HG03064 (cell line): ENCODE measurements around the gene FTSJ3.

Source experiments
- ATAC-seq: cut with Tn5 transposase; IDR thresholded peaks from one replicate; pipeline ENCODE4 v1.9.1; 2021; ENCODE audit warnings: low read depth; ENCODE audit not compliant: unreplicated experiment

The FTSJ3 gene

DNA sequence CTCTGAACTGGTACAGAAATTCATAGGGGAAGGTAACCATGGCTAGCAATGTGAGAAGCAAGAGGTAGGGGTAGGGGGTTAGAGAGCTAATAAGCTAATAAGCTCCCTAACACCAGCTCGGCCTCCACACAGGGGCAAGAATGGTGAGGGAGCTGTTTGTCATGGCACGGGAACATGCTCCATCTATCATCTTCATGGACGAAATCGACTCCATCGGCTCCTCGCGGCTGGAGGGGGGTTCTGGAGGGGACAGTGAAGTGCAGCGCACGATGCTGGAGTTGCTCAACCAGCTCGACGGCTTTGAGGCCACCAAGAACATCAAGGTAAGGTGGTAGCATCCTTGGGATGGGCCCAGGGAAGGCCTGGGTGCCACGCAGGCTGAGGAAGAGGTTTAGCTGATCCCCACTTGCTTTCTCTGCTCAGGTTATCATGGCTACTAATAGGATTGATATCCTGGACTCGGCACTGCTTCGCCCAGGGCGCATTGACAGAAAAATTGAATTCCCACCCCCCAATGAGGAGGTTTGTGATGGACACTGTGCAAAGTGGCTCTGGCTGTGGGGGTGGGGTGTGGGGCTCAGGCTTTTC lies 3.5 kb upstream of the FTSJ3 start:
- no peak for ATAC-seq

DNA sequence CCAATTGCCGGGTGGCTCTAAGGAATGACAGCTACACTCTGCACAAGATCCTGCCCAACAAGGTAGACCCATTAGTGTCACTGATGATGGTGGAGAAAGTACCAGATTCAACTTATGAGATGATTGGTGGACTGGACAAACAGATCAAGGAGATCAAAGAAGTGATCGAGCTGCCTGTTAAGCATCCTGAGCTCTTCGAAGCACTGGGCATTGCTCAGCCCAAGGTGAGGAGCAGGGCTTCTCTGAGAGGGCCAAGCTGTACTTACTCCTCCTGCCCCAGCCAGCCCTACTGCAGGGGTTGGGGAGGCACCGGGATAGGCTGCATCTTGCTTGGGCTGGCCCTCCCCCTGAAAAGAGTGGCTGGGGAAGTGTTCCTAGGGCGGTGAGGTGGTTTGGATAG lies 2.8 kb upstream of the FTSJ3 start:
- ATAC-seq: no peak

GRCh38 chr17:63828936-63829335 lies 1.5 kb upstream of the FTSJ3 start:
- no peak for ATAC-seq

DNA sequence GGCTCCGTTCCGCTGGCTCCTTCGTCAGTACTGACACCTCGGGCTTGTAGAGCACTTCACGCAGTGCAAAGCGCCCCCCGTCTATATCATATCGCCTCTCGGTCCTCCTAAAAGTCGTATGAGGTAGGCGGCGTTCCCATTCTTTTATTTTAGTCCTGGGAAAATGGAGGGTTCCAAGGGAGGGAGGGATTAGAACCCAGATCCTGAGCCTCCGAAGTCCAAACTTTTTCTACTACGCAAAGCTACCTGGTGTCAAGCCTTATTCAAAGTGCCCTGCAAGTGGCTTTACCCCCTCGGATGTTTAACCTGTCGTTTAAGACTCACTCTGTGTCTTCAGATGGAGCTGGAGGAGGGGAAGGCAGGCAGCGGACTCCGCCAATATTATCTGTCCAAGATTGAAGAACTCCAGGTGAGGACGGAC lies 348 bp upstream of the FTSJ3 start:
- ATAC-seq: no peak

GRCh38 chr17:63826468-63827001 lies 928 bp downstream of the FTSJ3 start:
- no peak for ATAC-seq

GRCh38 chr17:63824362-63824761 lies 3.1 kb downstream of the FTSJ3 start:
- ATAC-seq: no peak

- no peak for ATAC-seq
These were observed 3.7 kb downstream of the FTSJ3 start for GRCh38 chr17:63823659-63824331.

- no peak for ATAC-seq
These were observed 4.9 kb downstream of the FTSJ3 start for GRCh38 chr17:63822537-63822936.

GRCh38 chr17:63821804-63822203 lies 5.7 kb downstream of the FTSJ3 start:
- no peak for ATAC-seq

GRCh38 chr17:63820963-63821561 lies 6.4 kb downstream of the FTSJ3 start:
- ATAC-seq: no peak

DNA sequence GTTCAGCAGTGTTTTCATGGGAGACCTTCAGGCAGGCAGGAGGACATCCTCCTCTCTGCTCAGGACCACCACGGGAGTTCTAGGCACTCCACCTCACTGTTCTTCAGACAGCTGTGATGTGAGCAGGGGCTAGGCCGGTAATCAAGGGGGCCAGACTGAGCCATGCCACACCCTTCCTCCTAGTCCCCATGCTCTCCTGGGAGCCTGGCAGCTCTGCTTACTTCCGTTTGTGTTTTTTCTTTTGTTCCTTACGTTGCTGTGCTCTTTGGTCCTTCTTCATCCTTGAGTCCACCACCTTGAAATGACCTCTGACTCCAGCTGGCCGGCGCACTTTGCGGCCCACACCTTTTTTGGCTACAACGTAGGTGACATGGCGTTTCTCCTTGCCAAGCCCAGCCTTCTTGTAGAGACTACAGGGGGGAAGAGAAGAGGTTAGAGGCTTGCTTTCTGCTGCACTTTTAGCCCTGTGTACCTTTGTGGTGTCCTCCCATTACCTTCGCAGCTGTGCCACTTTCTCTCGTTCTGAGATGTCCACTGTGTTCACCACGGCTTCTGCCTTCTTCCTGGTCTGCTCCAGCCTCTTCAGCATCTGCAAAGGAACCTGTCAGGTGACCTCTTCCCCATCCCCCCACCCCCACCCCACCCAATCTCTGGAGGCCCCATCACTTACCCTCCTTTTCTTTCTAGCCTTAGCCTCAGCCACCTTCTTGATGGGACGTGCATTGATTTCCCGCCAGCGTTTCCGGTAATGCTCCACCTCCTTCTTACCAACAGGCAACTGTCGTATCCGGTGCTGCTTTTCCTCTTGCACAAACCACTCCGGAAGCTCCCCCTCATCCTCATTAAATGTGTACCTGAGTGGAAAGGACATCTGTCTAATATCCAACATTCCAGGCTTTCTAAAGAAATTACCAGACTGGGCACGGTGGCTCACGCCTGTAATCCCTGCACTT lies 7.6 kb downstream of the FTSJ3 start:
- ATAC-seq: no peak

DNA sequence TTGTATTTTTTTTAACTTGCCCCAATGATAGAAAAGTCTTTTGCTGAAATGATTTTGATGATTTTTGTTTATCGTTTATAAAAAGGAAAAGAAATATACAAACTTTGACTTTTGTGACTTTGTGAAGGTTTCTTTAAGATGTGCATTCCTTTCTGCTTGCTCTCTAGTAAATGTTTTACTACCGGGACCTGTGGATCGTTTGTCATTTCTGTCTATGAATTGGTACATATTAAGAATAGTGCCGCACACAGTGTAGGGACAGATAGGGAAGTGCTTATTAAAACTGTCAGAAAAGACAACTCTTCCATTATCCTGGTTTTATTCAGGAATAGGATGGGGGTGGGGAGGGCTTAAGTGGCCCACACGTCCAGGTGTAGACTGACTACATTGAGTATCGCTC lies 8.3 kb downstream of the FTSJ3 start:
- ATAC-seq: no peak

GRCh38 chr17:63817736-63818385 lies 9.6 kb downstream of the FTSJ3 start:
- ATAC-seq: no peak

- ATAC-seq: no peak
These were observed 10.8 kb downstream of the FTSJ3 start for GRCh38 chr17:63816669-63817068.

- ATAC-seq: no peak
These were observed 11.3 kb downstream of the FTSJ3 start for GRCh38 chr17:63816123-63816522.

GRCh38 chr17:63809970-63810369 lies 17.5 kb downstream of the FTSJ3 start:
- no peak for ATAC-seq

- no peak for ATAC-seq
These were observed 21.9 kb downstream of the FTSJ3 start for GRCh38 chr17:63805591-63805990.

- no peak for ATAC-seq
These were observed 23.1 kb downstream of the FTSJ3 start for GRCh38 chr17:63804328-63804727.

DNA sequence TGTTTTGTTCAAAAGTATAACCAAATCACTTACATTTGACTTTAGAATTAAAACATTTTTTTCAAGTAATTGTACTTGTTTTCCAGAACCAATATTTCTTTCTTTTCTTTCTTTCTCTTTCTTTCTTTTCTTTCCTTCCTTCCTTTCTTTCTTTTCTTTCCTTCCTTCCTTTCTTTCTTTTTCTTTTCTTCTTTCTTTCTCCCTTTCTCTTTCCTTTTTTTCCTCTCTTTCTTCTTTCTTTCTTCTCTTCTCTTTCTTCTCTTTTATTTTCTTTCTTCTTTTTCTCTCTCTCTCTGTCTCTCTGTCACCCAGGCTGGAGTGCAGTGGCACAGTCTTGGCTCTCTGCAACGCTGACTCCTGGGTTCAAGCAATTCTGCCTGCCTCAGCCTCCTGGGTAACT lies 26.7 kb downstream of the FTSJ3 start:
- no peak for ATAC-seq

DNA sequence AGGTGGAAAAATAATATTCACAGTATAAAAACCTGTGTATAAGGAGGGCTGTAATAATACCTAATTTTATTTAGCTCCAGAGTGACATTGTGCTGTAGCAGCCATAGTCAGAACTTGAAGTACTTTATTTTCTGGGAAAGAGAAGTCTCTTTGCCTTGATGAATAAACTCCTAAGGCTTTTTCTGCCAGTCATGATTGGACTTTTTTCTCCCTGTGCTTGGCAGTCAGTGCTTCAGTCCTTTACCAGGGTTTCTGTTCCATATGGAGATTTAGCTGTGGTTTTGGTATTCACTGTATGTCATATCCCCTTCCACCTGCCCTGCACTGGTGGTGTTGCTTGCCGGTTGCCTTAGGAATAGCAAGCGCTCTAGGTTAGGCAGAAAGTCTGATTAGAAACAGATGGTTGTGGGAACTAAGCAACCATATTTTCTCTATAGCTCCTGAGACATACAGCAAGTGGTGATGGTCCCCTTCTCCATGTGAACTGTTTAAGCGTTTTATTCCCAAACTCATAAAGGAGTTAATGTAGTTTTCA lies 28.8 kb downstream of the FTSJ3 start:
- no peak for ATAC-seq
